ENCODE measurements around the gene ITM2C.

ITM2C gene

GRCh38 chr2:230910546-230911177 is 45.9 kb downstream of the ITM2C start:
- Histone ChIP-seq H3K9me3 (ENCODE audit: insufficient read depth, low read length) (peaks cover 27% of the 10 kb centered on the region; the same call in 1 of the 2 replicates), H3K27me3 (ENCODE audit: insufficient read depth, insufficient read length) (no peaks in the 10 kb centered on the region), H3K4me3 (ENCODE audit: insufficient read length, low read depth) (no peak overlapping the region), H3K4me1 (ENCODE audit: insufficient read depth, insufficient read length) (peaks cover 18% of the 10 kb centered on the region), H3K36me3 (ENCODE audit: insufficient read depth, insufficient read length, low read length) (no peaks in the 10 kb centered on the region), H3K9ac (ENCODE audit: insufficient read length, low read depth) (no peak overlapping the region)
- TF ChIP-seq SUZ12 (IDR thresholded peaks at IDR 0.05; ENCODE audit: extremely low read depth, insufficient read depth, insufficient read length) (no peak), YY1 (IDR thresholded peaks at IDR 0.05; ENCODE audit: insufficient read depth, insufficient read length) (no peak), ZNF274 (IDR thresholded peaks at IDR 0.05; ENCODE audit: low read depth, low read length) (no peak)
- no peak for DNase-seq (ENCODE audit: low read depth, low spot score)

- no peaks in the 10 kb centered on the region for H3K27me3 ChIP-seq (ENCODE audit: insufficient read depth, insufficient read length)
- no peak overlapping the region for H3K9ac ChIP-seq (ENCODE audit: insufficient read length, low read depth)
- H3K4me1 ChIP-seq (ENCODE audit: insufficient read depth, insufficient read length), result peaks cover 10% of the 10 kb centered on the region
- no peaks in the 10 kb centered on the region for H3K36me3 ChIP-seq (ENCODE audit: insufficient read depth, insufficient read length, low read length)
- peaks cover 27% of the 10 kb centered on the region; the same call in 1 of the 2 replicates for H3K9me3 ChIP-seq (ENCODE audit: insufficient read depth, low read length)
- no peak for DNase-seq (ENCODE audit: low read depth, low spot score)
- no peak overlapping the region for H3K4me3 ChIP-seq (ENCODE audit: insufficient read length, low read depth)
- no peak for TF ChIP-seq ZNF274 (IDR thresholded peaks at IDR 0.05; ENCODE audit: low read depth, low read length)
- TF ChIP-seq YY1 (IDR thresholded peaks at IDR 0.05; ENCODE audit: insufficient read depth, insufficient read length), result no peak
- no peak for TF ChIP-seq SUZ12 (IDR thresholded peaks at IDR 0.05; ENCODE audit: extremely low read depth, insufficient read depth, insufficient read length)
Measured at GRCh38 chr2:230912046-230912445, 47.3 kb downstream of the ITM2C start.

- no peak overlapping the region for H3K9ac ChIP-seq (ENCODE audit: insufficient read length, low read depth)
- no peak overlapping the region for H3K4me3 ChIP-seq (ENCODE audit: insufficient read length, low read depth)
- H3K9me3 ChIP-seq (ENCODE audit: insufficient read depth, low read length), result peaks cover 27% of the 10 kb centered on the region; the same call in 1 of the 2 replicates
- H3K4me1 ChIP-seq (ENCODE audit: insufficient read depth, insufficient read length), result peaks cover 9% of the 10 kb centered on the region
- TF ChIP-seq YY1 (IDR thresholded peaks at IDR 0.05; ENCODE audit: insufficient read depth, insufficient read length) (no peak), SUZ12 (IDR thresholded peaks at IDR 0.05; ENCODE audit: extremely low read depth, insufficient read depth, insufficient read length) (no peak), ZNF274 (IDR thresholded peaks at IDR 0.05; ENCODE audit: low read depth, low read length) (no peak)
- no peaks in the 10 kb centered on the region for H3K27me3 ChIP-seq (ENCODE audit: insufficient read depth, insufficient read length)
- H3K36me3 ChIP-seq (ENCODE audit: insufficient read depth, insufficient read length, low read length), result no peaks in the 10 kb centered on the region
- DNase-seq (ENCODE audit: low read depth, low spot score), result no peak
Measured at GRCh38 chr2:230912724-230913123, 48.0 kb downstream of the ITM2C start.

- Histone ChIP-seq H3K4me1 (ENCODE audit: insufficient read depth, insufficient read length) (peaks cover 5% of the 10 kb centered on the region), H3K4me3 (ENCODE audit: insufficient read length, low read depth) (no peak overlapping the region)
- DNase-seq (ENCODE audit: low read depth, low spot score), result no peak
Measured at GRCh38 chr2:230913406-230914143, 48.8 kb downstream of the ITM2C start.

GRCh38 chr2:230914886-230915285 is 50.1 kb downstream of the ITM2C start:
- TF ChIP-seq SUZ12 (IDR thresholded peaks at IDR 0.05; ENCODE audit: extremely low read depth, insufficient read depth, insufficient read length), result no peak
- TF ChIP-seq ZNF274 (IDR thresholded peaks at IDR 0.05; ENCODE audit: low read depth, low read length), result no peak
- TF ChIP-seq YY1 (IDR thresholded peaks at IDR 0.05; ENCODE audit: insufficient read depth, insufficient read length), result no peak
- H3K4me1 ChIP-seq (ENCODE audit: insufficient read depth, insufficient read length), result no peaks in the 10 kb centered on the region
- no peak for DNase-seq (ENCODE audit: low read depth, low spot score)

More at GRCh38 chr2:230913406-230914143, 48.8 kb downstream of the ITM2C start:
- Histone ChIP-seq H3K9ac (ENCODE audit: insufficient read length, low read depth) (no peak overlapping the region), H3K9me3 (ENCODE audit: insufficient read depth, low read length) (peaks cover 27% of the 10 kb centered on the region; the same call in 1 of the 2 replicates), H3K27me3 (ENCODE audit: insufficient read depth, insufficient read length) (no peaks in the 10 kb centered on the region), H3K36me3 (ENCODE audit: insufficient read depth, insufficient read length, low read length) (no peaks in the 10 kb centered on the region)
- TF ChIP-seq ZNF274 (IDR thresholded peaks at IDR 0.05; ENCODE audit: low read depth, low read length), result no peak

GRCh38 chr2:230915319-230915718 is 50.6 kb downstream of the ITM2C start:
- no peaks in the 10 kb centered on the region for H3K27me3 ChIP-seq (ENCODE audit: insufficient read depth, insufficient read length)
- DNase-seq (ENCODE audit: low read depth, low spot score), result no peak
- peaks cover 20% of the 10 kb centered on the region; the same call in 1 of the 2 replicates for H3K9me3 ChIP-seq (ENCODE audit: insufficient read depth, low read length)
- no peak overlapping the region for H3K4me3 ChIP-seq (ENCODE audit: insufficient read length, low read depth)
- H3K4me1 ChIP-seq (ENCODE audit: insufficient read depth, insufficient read length), result no peaks in the 10 kb centered on the region
- no peaks in the 10 kb centered on the region for H3K36me3 ChIP-seq (ENCODE audit: insufficient read depth, insufficient read length, low read length)
- H3K9ac ChIP-seq (ENCODE audit: insufficient read length, low read depth), result no peak overlapping the region
- no peak for TF ChIP-seq YY1 (IDR thresholded peaks at IDR 0.05; ENCODE audit: insufficient read depth, insufficient read length)
- no peak for TF ChIP-seq ZNF274 (IDR thresholded peaks at IDR 0.05; ENCODE audit: low read depth, low read length)

More at GRCh38 chr2:230914886-230915285, 50.1 kb downstream of the ITM2C start:
- Histone ChIP-seq H3K4me3 (ENCODE audit: insufficient read length, low read depth) (no peak overlapping the region), H3K36me3 (ENCODE audit: insufficient read depth, insufficient read length, low read length) (no peaks in the 10 kb centered on the region), H3K9ac (ENCODE audit: insufficient read length, low read depth) (no peak overlapping the region), H3K27me3 (ENCODE audit: insufficient read depth, insufficient read length) (no peaks in the 10 kb centered on the region), H3K9me3 (ENCODE audit: insufficient read depth, low read length) (peaks cover 24% of the 10 kb centered on the region; the same call in 1 of the 2 replicates)

GRCh38 chr2:230916218-230916617 is 51.5 kb downstream of the ITM2C start:
- DNase-seq (ENCODE audit: low read depth, low spot score), result no peak
- no peaks in the 10 kb centered on the region for H3K36me3 ChIP-seq (ENCODE audit: insufficient read depth, insufficient read length, low read length)

More at GRCh38 chr2:230916218-230916617, 51.5 kb downstream of the ITM2C start:
- Histone ChIP-seq H3K9ac (ENCODE audit: insufficient read length, low read depth) (no peak overlapping the region), H3K9me3 (ENCODE audit: insufficient read depth, low read length) (peaks cover 13% of the 10 kb centered on the region; the same call in 1 of the 2 replicates), H3K27me3 (ENCODE audit: insufficient read depth, insufficient read length) (no peaks in the 10 kb centered on the region), H3K4me1 (ENCODE audit: insufficient read depth, insufficient read length) (no peaks in the 10 kb centered on the region), H3K4me3 (ENCODE audit: insufficient read length, low read depth) (no peak overlapping the region)
- TF ChIP-seq SUZ12 (IDR thresholded peaks at IDR 0.05; ENCODE audit: extremely low read depth, insufficient read depth, insufficient read length), result no peak
- TF ChIP-seq ZNF274 (IDR thresholded peaks at IDR 0.05; ENCODE audit: low read depth, low read length), result no peak

Measured in NT2/D1 (cell line).